ENCODE measurements around the gene HOXB7. TPM values are rescaled to one million over a fixed set of nuclear protein-coding genes. Genes with fewer than 3 reads are reported as not detected.

HOXB7 gene
- total RNA-seq, 1 donor from 2014 or later, result 0.55 TPM

- H3K4me1 Mint-ChIP-seq (ENCODE audit: low read depth), result peaks cover 4% of the 10 kb centered on the region
- H3K36me3 Mint-ChIP-seq (ENCODE audit: insufficient read depth), result no peaks in the 10 kb centered on the region
- H3K27ac Mint-ChIP-seq, result peak within 1 kb of the TSS; percentile 14
- peaks cover 98% of the 10 kb centered on the region for H3K27me3 Mint-ChIP-seq
- TF ChIP-seq CTCF (IDR thresholded peaks at IDR 0.05; ENCODE audit: unreplicated experiment), result no peak
- H3K4me3 Mint-ChIP-seq (ENCODE audit: low read depth), result no peak within 1 kb of the TSS
- no peaks in the 10 kb centered on the region for H3K9me3 Mint-ChIP-seq (ENCODE audit: low read depth)
- no peak for DNase-seq (ENCODE audit: low spot score, unreplicated experiment)
Measured at GRCh38 chr17:48604770-48605329, 6.0 kb downstream of the HOXB7 start, which contains the start of gene HOXB6. HOXB6 (minus strand) TSS chr17:48604986; CDS start chr17:48598150, 6,836 bp downstream.

GRCh38 chr17:48603959-48604769 is 6.7 kb downstream of the HOXB7 start:
- Mint-ChIP-seq H3K4me1 (ENCODE audit: low read depth) (peaks cover 4% of the 10 kb centered on the region), H3K36me3 (ENCODE audit: insufficient read depth) (no peaks in the 10 kb centered on the region), H3K27ac (no peak overlapping the region), H3K27me3 (peaks cover 98% of the 10 kb centered on the region), H3K4me3 (ENCODE audit: low read depth) (no peak overlapping the region), H3K9me3 (ENCODE audit: low read depth) (no peaks in the 10 kb centered on the region)
- DNase-seq (ENCODE audit: low spot score, unreplicated experiment), result no peak
- no peak for TF ChIP-seq CTCF (IDR thresholded peaks at IDR 0.05; ENCODE audit: unreplicated experiment)

GRCh38 chr17:48601539-48602425 is 9.0 kb downstream of the HOXB7 start:
- no peak overlapping the region for H3K27ac Mint-ChIP-seq
- TF ChIP-seq CTCF (IDR thresholded peaks at IDR 0.05; ENCODE audit: unreplicated experiment), result no peak
- H3K27me3 Mint-ChIP-seq, result peaks cover 100% of the 10 kb centered on the region
- H3K9me3 Mint-ChIP-seq (ENCODE audit: low read depth), result no peaks in the 10 kb centered on the region
- no peak overlapping the region for H3K4me3 Mint-ChIP-seq (ENCODE audit: low read depth)
- H3K36me3 Mint-ChIP-seq (ENCODE audit: insufficient read depth), result no peaks in the 10 kb centered on the region
- DNase-seq (ENCODE audit: low spot score, unreplicated experiment), result no peak
- H3K4me1 Mint-ChIP-seq (ENCODE audit: low read depth), result peaks cover 9% of the 10 kb centered on the region

- no peak for TF ChIP-seq CTCF (IDR thresholded peaks at IDR 0.05; ENCODE audit: unreplicated experiment)
- no peak for DNase-seq (ENCODE audit: low spot score, unreplicated experiment)
- H3K36me3 Mint-ChIP-seq (ENCODE audit: insufficient read depth), result no peaks in the 10 kb centered on the region
- peaks cover 10% of the 10 kb centered on the region for H3K4me1 Mint-ChIP-seq (ENCODE audit: low read depth)
- H3K4me3 Mint-ChIP-seq (ENCODE audit: low read depth), result no peak overlapping the region
- no peak overlapping the region for H3K27ac Mint-ChIP-seq
- H3K9me3 Mint-ChIP-seq (ENCODE audit: low read depth), result no peaks in the 10 kb centered on the region
- peaks cover 100% of the 10 kb centered on the region for H3K27me3 Mint-ChIP-seq
Measured at GRCh38 chr17:48601207-48601538, 9.6 kb downstream of the HOXB7 start.

Measured in progenitor cell of endocrine pancreas (in vitro differentiated cells).